K562 (cell line): Measurements from ENCODE around the gene TRMT112. TPM values are rescaled to one million over a fixed set of nuclear protein-coding genes. Genes with fewer than 3 reads are reported as not detected.

Experiments
- CTCF ChIP-seq, 3 experiments: IDR thresholded peaks in 2 of 3; conservative IDR thresholded peaks in 1 of 3; 2 replicates each; pipeline ENCODE4 v1.5.1; 2011 to 2012; ENCODE audit warnings: low read length in 3 of 3, mild to moderate bottlenecking in 3 of 3, control low read depth in 2 of 3, improper control_type of control experiment in 1 of 3, inconsistent platforms in 1 of 3, low read depth in 1 of 3, mixed read lengths in 1 of 3, moderate library complexity in 1 of 3; ENCODE audit not compliant: insufficient read depth in 2 of 3
- CXXC5 ChIP-seq: fragments of 250-450 bp; sonication (Bioruptor Pico); IDR thresholded peaks from 2 replicates; pipeline ENCODE4 v1.8.0; 2022; ENCODE audit warnings: inconsistent platforms, mild to moderate bottlenecking, moderate library complexity
- ELK3 ChIP-seq: fragments of 450-650 bp; formaldehyde crosslinking; IDR thresholded peaks from 2 replicates; pipeline ENCODE4 v1.4.0; 2020; ENCODE audit warnings: mild to moderate bottlenecking
- FOXM1 ChIP-seq, 2 experiments: fragments of 450-650 bp in 1 of 2; sonication (generic) in 1 of 2; formaldehyde crosslinking in 1 of 2; IDR thresholded peaks; 2 replicates each; pipeline versions ENCODE4 v1.6.1 to v1.9.0; 2017 to 2022; ENCODE audit warnings: low read depth in 2 of 2, mild to moderate bottlenecking in 2 of 2, missing genetic modification reagents in 1 of 2, moderate library complexity in 1 of 2
- HNRNPL ChIP-seq: fragments of 200-400 bp; formaldehyde crosslinking; IDR thresholded peaks from 2 replicates; pipeline ENCODE4 v1.6.1; 2017; ENCODE audit warnings: low read depth, mild to moderate bottlenecking, low read length
- KDM5B ChIP-seq: fragments of 200-600 bp; sonication (generic); IDR thresholded peaks from 2 replicates; pipeline ENCODE4 v1.6.1; 2012; ENCODE audit warnings: low read depth, mild to moderate bottlenecking, moderate library complexity, low read length, control low read depth, inconsistent platforms; ENCODE audit not compliant: insufficient replicate concordance
- MXI1 ChIP-seq: IDR thresholded peaks from 2 replicates; pipeline ENCODE4 v1.6.1; 2011; ENCODE audit warnings: low read depth, mild to moderate bottlenecking, improper control_type of control experiment, low read length
- PTTG1 ChIP-seq: fragments of 450-650 bp; IDR thresholded peaks from 2 replicates; pipeline ENCODE4 v1.6.1; 2016; ENCODE audit warnings: low read depth, mild to moderate bottlenecking, missing genetic modification characterization, missing compliant biosample characterization
- SIRT6 ChIP-seq: IDR thresholded peaks from one replicate; pipeline ENCODE4 v1.6.1; 2012; ENCODE audit warnings: low read depth, mild to moderate bottlenecking, control low read depth, inconsistent platforms, low read length, moderate library complexity
- TBL1XR1 ChIP-seq, 2 experiments: IDR thresholded peaks; 2 replicates each; pipeline ENCODE4 v1.6.1; 2012; ENCODE audit warnings: improper control_type of control experiment in 2 of 2, low read length in 2 of 2, mild to moderate bottlenecking in 1 of 2
- ZBTB12 ChIP-seq: fragments of 250-450 bp; sonication (Bioruptor Pico); IDR thresholded peaks from 2 replicates; pipeline ENCODE4 v1.4.0; 2020
- ZNF41 ChIP-seq: fragments of 250-450 bp; sonication (Bioruptor Pico); conservative IDR thresholded peaks from 2 replicates; pipeline ENCODE4 v1.4.0; 2020; ENCODE audit warnings: mild to moderate bottlenecking
- polyA plus RNA-seq, 8 experiments: library from polyadenylated mRNA; depleted of rRNA in 4 of 8; stranded (reverse) in 5 of 8; unstranded in 3 of 8; fragments of >200 nt; fragmentation: Nextera tagmentation in 2 of 8; fragmentation: Illumina TruSeq in 1 of 8; extraction: Ambion mirVana in 2 of 8; extraction: Trizol in 1 of 8; gene quantifications; 2 replicates each; pipeline versions ENCODE4 v1.2.1 to v1.2.3, GENCODE V29; 2011 to 2014; ENCODE audit warnings: inconsistent platforms in 1 of 8, missing spikeins in 1 of 8
- total RNA-seq, 7 experiments: library from RNA; depleted of rRNA in 6 of 7; stranded (reverse); fragments of >200 nt in 6 of 7; fragmentation: Illumina TruSeq in 2 of 7; extraction: Trizol in 2 of 7; gene quantifications; 2 replicates each; pipeline versions ENCODE4 v1.2.1 to v1.2.3, GENCODE V29; 2011 to 2021; ENCODE audit warnings: low replicate concordance in 1 of 7
- TF ChIP-seq, protein P1 (sequence below): fragments of 450-650 bp; IDR thresholded peaks from 2 replicates; pipeline ENCODE4 v1.6.1; 2016; ENCODE audit warnings: mild to moderate bottlenecking, moderate library complexity

TRMT112 gene
- total and polyA plus RNA-seq, 9 of the 15 experiments (the other 6 are each of a cell fraction or from before 2014, with no cell fraction given) = 162 to 444 (median 300) TPM

GRCh38 chr11:64306563-64306875 is 10.8 kb downstream of the TRMT112 start (continued):
- TF ChIP-seq FOXM1 (IDR thresholded peaks at IDR 0.05; ENCODE audit: low read depth) (no peak), FOXM1 (CRISPR knock-in tag; IDR thresholded peaks at IDR 0.05; ENCODE audit: low read depth) (no peak), CXXC5 (CRISPR knock-in tag) (no peak), TBL1XR1 (IDR thresholded peaks at IDR 0.05; ENCODE audit: low read length in 2 of 2) (no peak), KDM5B (no peak), ELK3 (no peak), MXI1 (no peak), HNRNPL (no peak), PTTG1 (tag) (no peak), SIRT6 (no peak), CTCF (IDR thresholded peaks at IDR 0.05 in 2 of 3, conservative IDR thresholded peaks at IDR 0.05 in 1 of 3; ENCODE audit: insufficient read depth in 2 of 3, low read depth in 1 of 3, low read length in 3 of 3) (no peak), ZBTB12 (no peak), ZNF41 (CRISPR knock-in tag) (no peak)
- TF ChIP-seq, protein P1, sequence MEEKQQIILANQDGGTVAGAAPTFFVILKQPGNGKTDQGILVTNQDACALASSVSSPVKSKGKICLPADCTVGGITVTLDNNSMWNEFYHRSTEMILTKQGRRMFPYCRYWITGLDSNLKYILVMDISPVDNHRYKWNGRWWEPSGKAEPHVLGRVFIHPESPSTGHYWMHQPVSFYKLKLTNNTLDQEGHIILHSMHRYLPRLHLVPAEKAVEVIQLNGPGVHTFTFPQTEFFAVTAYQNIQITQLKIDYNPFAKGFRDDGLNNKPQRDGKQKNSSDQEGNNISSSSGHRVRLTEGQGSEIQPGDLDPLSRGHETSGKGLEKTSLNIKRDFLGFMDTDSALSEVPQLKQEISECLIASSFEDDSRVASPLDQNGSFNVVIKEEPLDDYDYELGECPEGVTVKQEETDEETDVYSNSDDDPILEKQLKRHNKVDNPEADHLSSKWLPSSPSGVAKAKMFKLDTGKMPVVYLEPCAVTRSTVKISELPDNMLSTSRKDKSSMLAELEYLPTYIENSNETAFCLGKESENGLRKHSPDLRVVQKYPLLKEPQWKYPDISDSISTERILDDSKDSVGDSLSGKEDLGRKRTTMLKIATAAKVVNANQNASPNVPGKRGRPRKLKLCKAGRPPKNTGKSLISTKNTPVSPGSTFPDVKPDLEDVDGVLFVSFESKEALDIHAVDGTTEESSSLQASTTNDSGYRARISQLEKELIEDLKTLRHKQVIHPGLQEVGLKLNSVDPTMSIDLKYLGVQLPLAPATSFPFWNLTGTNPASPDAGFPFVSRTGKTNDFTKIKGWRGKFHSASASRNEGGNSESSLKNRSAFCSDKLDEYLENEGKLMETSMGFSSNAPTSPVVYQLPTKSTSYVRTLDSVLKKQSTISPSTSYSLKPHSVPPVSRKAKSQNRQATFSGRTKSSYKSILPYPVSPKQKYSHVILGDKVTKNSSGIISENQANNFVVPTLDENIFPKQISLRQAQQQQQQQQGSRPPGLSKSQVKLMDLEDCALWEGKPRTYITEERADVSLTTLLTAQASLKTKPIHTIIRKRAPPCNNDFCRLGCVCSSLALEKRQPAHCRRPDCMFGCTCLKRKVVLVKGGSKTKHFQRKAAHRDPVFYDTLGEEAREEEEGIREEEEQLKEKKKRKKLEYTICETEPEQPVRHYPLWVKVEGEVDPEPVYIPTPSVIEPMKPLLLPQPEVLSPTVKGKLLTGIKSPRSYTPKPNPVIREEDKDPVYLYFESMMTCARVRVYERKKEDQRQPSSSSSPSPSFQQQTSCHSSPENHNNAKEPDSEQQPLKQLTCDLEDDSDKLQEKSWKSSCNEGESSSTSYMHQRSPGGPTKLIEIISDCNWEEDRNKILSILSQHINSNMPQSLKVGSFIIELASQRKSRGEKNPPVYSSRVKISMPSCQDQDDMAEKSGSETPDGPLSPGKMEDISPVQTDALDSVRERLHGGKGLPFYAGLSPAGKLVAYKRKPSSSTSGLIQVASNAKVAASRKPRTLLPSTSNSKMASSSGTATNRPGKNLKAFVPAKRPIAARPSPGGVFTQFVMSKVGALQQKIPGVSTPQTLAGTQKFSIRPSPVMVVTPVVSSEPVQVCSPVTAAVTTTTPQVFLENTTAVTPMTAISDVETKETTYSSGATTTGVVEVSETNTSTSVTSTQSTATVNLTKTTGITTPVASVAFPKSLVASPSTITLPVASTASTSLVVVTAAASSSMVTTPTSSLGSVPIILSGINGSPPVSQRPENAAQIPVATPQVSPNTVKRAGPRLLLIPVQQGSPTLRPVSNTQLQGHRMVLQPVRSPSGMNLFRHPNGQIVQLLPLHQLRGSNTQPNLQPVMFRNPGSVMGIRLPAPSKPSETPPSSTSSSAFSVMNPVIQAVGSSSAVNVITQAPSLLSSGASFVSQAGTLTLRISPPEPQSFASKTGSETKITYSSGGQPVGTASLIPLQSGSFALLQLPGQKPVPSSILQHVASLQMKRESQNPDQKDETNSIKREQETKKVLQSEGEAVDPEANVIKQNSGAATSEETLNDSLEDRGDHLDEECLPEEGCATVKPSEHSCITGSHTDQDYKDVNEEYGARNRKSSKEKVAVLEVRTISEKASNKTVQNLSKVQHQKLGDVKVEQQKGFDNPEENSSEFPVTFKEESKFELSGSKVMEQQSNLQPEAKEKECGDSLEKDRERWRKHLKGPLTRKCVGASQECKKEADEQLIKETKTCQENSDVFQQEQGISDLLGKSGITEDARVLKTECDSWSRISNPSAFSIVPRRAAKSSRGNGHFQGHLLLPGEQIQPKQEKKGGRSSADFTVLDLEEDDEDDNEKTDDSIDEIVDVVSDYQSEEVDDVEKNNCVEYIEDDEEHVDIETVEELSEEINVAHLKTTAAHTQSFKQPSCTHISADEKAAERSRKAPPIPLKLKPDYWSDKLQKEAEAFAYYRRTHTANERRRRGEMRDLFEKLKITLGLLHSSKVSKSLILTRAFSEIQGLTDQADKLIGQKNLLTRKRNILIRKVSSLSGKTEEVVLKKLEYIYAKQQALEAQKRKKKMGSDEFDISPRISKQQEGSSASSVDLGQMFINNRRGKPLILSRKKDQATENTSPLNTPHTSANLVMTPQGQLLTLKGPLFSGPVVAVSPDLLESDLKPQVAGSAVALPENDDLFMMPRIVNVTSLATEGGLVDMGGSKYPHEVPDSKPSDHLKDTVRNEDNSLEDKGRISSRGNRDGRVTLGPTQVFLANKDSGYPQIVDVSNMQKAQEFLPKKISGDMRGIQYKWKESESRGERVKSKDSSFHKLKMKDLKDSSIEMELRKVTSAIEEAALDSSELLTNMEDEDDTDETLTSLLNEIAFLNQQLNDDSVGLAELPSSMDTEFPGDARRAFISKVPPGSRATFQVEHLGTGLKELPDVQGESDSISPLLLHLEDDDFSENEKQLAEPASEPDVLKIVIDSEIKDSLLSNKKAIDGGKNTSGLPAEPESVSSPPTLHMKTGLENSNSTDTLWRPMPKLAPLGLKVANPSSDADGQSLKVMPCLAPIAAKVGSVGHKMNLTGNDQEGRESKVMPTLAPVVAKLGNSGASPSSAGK = no peak
